ENCODE measurements around the gene FBXL7.

GRCh38 chr5:15558681-15559080, 58.7 kb downstream of the FBXL7 start:
- TF ChIP-seq CTCF (IDR thresholded peaks at IDR 0.05 in 8 of 11, conservative IDR thresholded peaks at IDR 0.05 in 3 of 11) = no peak
- TF ChIP-seq POLR2A (IDR thresholded peaks at IDR 0.05) = no peak
- no peak for TF ChIP-seq POLR2AphosphoS5 (IDR thresholded peaks at IDR 0.05)

Measured in spleen (tissue), 7 donors.